H1 (cell line): ENCODE results near the gene CDK5R1. TPM values are rescaled to one million over a fixed set of nuclear protein-coding genes. Genes with fewer than 3 reads are reported as not detected.

Source experiments
- CTCF ChIA-PET: fragments of 300-600 bp; sonication (Branson Sonifier 250); formaldehyde crosslinking; loops from one replicate; lab custom pipeline; 2021; ENCODE audit not compliant: partially characterized antibody; lab: Charles Lee
- POLR2A ChIA-PET: fragments of 300-600 bp; sonication (Branson Sonifier 250); formaldehyde crosslinking; loops from one replicate; lab custom pipeline; 2021; ENCODE audit warnings: inconsistent platforms; ENCODE audit not compliant: partially characterized antibody; lab: Charles Lee
- DNase-seq, 2 experiments: peaks; one replicate each; pipeline versions ENCODE4 v3.0.0 to v3.0.0-alpha.2; 2010 to 2022; ENCODE audit warnings: low spot score in 2 of 2, low read depth in 1 of 2, mixed read lengths in 1 of 2
- FAIRE-seq: peaks from 2 replicates; lab custom pipeline; 2011; peaks lifted over from hg19 to GRCh38; lab: Jason Lieb, UNC
- H2AFZ ChIP-seq: 2 replicates; pipeline ENCODE4 v1.8.1; 2012; ENCODE audit warnings: low read length, inconsistent platforms
- H2AK5ac ChIP-seq: 2 replicates; pipeline ENCODE4 v1.6.1; 2013; ENCODE audit warnings: low read depth, low read length
- H2BK120ac ChIP-seq: replicated peaks from 2 replicates; pipeline ENCODE3; 2013; ENCODE audit warnings: low read depth, low read length, inconsistent platforms
- H2BK12ac ChIP-seq: 2 replicates; pipeline ENCODE4 v1.6.1; 2013; ENCODE audit warnings: low read depth, low read length
- H2BK15ac ChIP-seq: 2 replicates; pipeline ENCODE4 v1.6.1; 2013; ENCODE audit warnings: low read length
- H2BK20ac ChIP-seq: 2 replicates; pipeline ENCODE4 v1.6.1; 2013; ENCODE audit warnings: low read length
- H2BK5ac ChIP-seq: 2 replicates; pipeline ENCODE4 v1.6.1; 2013; ENCODE audit warnings: low read depth, low read length
- H3K14ac ChIP-seq: 2 replicates; pipeline ENCODE4 v1.6.1; 2013; ENCODE audit warnings: inconsistent platforms; ENCODE audit not compliant: insufficient read length
- H3K18ac ChIP-seq: 2 replicates; pipeline ENCODE4 v1.6.1; 2013; ENCODE audit warnings: low read length; ENCODE audit errors: extremely low read depth
- H3K23ac ChIP-seq: 2 replicates; pipeline ENCODE4 v1.6.1; 2013; ENCODE audit warnings: inconsistent platforms; ENCODE audit not compliant: insufficient read length
- H3K23me2 ChIP-seq: 2 replicates; pipeline ENCODE4 v1.6.1; 2013; ENCODE audit warnings: low read depth, low read length
- H3K27ac ChIP-seq: 2 replicates; pipeline ENCODE4 v1.6.1; 2011; ENCODE audit warnings: low read depth, low read length, inconsistent platforms
- H3K27me3 ChIP-seq, 4 experiments: replicated peaks in 1 of 4; 1 replicate in 1 of 4; 2 replicates in 3 of 4; pipeline versions ENCODE4 v1.6.1 to v1.8.1; 2011 to 2013; ENCODE audit warnings: low read length in 3 of 4, mild to moderate bottlenecking in 3 of 4, inconsistent platforms in 2 of 4, mixed read lengths in 2 of 4, moderate library complexity in 1 of 4; ENCODE audit not compliant: control insufficient read depth in 3 of 4, insufficient read depth in 3 of 4; ENCODE audit errors: extremely low read depth in 1 of 4
- H3K36me3 ChIP-seq, 4 experiments: 2 replicates each; pipeline versions ENCODE4 v1.6.1 to v1.8.1; 2011 to 2013; ENCODE audit warnings: mild to moderate bottlenecking in 4 of 4, low read length in 3 of 4, moderate library complexity in 2 of 4, control low read depth in 1 of 4, inconsistent platforms in 1 of 4; ENCODE audit not compliant: insufficient read depth in 4 of 4, control insufficient read depth in 2 of 4
- H3K4ac ChIP-seq: replicated peaks from 2 replicates; pipeline ENCODE3; 2013; ENCODE audit warnings: low read length, low read depth, mixed read lengths, inconsistent platforms; ENCODE audit not compliant: insufficient read length
- H3K4me1 ChIP-seq, 4 experiments: replicated peaks in 1 of 4; 1 replicate in 1 of 4; 2 replicates in 3 of 4; pipeline versions ENCODE4 v1.6.1 to v1.8.1; 2011 to 2013; ENCODE audit warnings: low read length in 3 of 4, inconsistent platforms in 2 of 4, mixed read lengths in 1 of 4; ENCODE audit not compliant: insufficient read depth in 4 of 4, control insufficient read depth in 3 of 4
- H3K4me2 ChIP-seq, 2 experiments: 2 replicates each; pipeline versions ENCODE4 v1.6.1 to v1.8.1; 2011 to 2013; ENCODE audit warnings: low read depth in 2 of 2, low read length in 2 of 2, control low read depth in 1 of 2, inconsistent platforms in 1 of 2, mild to moderate bottlenecking in 1 of 2; ENCODE audit not compliant: insufficient read depth in 1 of 2
- H3K4me3 ChIP-seq, 4 experiments: fragments of 200-600, 300-600 bp in 1 of 4; sonication (generic), shearing (Covaris generic), sonication (Bioruptor Twin) in 1 of 4; 2 replicates each; pipeline versions ENCODE4 v1.5.1 to v1.8.1; 2011 to 2016; ENCODE audit warnings: low read length in 4 of 4, low read depth in 3 of 4, control low read depth in 2 of 4, inconsistent platforms in 2 of 4, mild to moderate bottlenecking in 2 of 4, mixed read lengths in 1 of 4, moderate library complexity in 1 of 4; ENCODE audit not compliant: insufficient read depth in 2 of 4; ENCODE audit errors: extremely low read depth in 1 of 4
- H3K56ac ChIP-seq: replicated peaks from 2 replicates; pipeline ENCODE3; 2013; ENCODE audit warnings: low read depth, mild to moderate bottlenecking, mixed read lengths, low read length, inconsistent platforms; ENCODE audit not compliant: insufficient read length
- H3K79me1 ChIP-seq: 2 replicates; pipeline ENCODE4 v1.6.1; 2013; ENCODE audit warnings: low read depth, low read length, control low read depth
- H3K79me2 ChIP-seq, 2 experiments: 2 replicates each; pipeline versions ENCODE4 v1.6.1 to v1.8.1; 2012 to 2013; ENCODE audit warnings: low read length in 2 of 2, mild to moderate bottlenecking in 2 of 2, inconsistent platforms in 1 of 2; ENCODE audit not compliant: insufficient read depth in 2 of 2, control insufficient read depth in 1 of 2
- H3K9ac ChIP-seq, 4 experiments: replicated peaks in 1 of 4; 1 replicate in 1 of 4; 2 replicates in 3 of 4; pipeline versions ENCODE4 v1.6.1 to v1.8.1; 2011 to 2013; ENCODE audit warnings: low read depth in 3 of 4, low read length in 3 of 4, control low read depth in 2 of 4, mild to moderate bottlenecking in 2 of 4, moderate library complexity in 2 of 4, inconsistent platforms in 1 of 4; ENCODE audit errors: extremely low read depth in 1 of 4
- H3K9me3 ChIP-seq, 2 experiments: 2 replicates each; pipeline versions ENCODE4 v1.6.1 to v1.8.1; 2012 to 2013; ENCODE audit warnings: mild to moderate bottlenecking in 2 of 2, moderate library complexity in 2 of 2, control low read depth in 1 of 2, inconsistent platforms in 1 of 2, low read depth in 1 of 2, low read length in 1 of 2, mixed read lengths in 1 of 2; ENCODE audit not compliant: insufficient read depth in 2 of 2
- H4K20me1 ChIP-seq, 2 experiments: replicated peaks in 1 of 2; 2 replicates each; pipeline versions ENCODE3 to v1.8.1; 2011 to 2013; ENCODE audit warnings: inconsistent platforms in 2 of 2, low read length in 2 of 2, mild to moderate bottlenecking in 1 of 2; ENCODE audit not compliant: insufficient read depth in 2 of 2, control insufficient read depth in 1 of 2
- H4K5ac ChIP-seq: 2 replicates; pipeline ENCODE4 v1.6.1; 2013; ENCODE audit warnings: low read length, low read depth, mixed read lengths, inconsistent platforms; ENCODE audit not compliant: insufficient read length
- H4K8ac ChIP-seq: 2 replicates; pipeline ENCODE4 v1.8.0; 2013; ENCODE audit warnings: mild to moderate bottlenecking, moderate library complexity, low read length, inconsistent platforms; ENCODE audit not compliant: insufficient read depth; ENCODE audit errors: extremely low read depth
- H4K91ac ChIP-seq: replicated peaks from 2 replicates; pipeline ENCODE3; 2013; ENCODE audit warnings: low read length, mixed read lengths, inconsistent platforms; ENCODE audit not compliant: insufficient read length
- FOSL1 ChIP-seq: IDR thresholded peaks from 2 replicates; pipeline ENCODE4 v1.6.1; 2011; ENCODE audit warnings: mild to moderate bottlenecking, low read depth, low read length, moderate library complexity; ENCODE audit not compliant: insufficient read depth
- KDM4A ChIP-seq: IDR thresholded peaks from one replicate; pipeline ENCODE4 v1.7.1; 2012; ENCODE audit warnings: low read depth, mild to moderate bottlenecking, moderate library complexity, low read length, inconsistent platforms; ENCODE audit not compliant: severe bottlenecking
- MAX ChIP-seq: IDR thresholded peaks from 2 replicates; pipeline ENCODE4 v1.6.1; 2012; ENCODE audit warnings: inconsistent platforms
- POLR2A ChIP-seq, 2 experiments: IDR thresholded peaks; 1 replicate in 1 of 2; 2 replicates in 1 of 2; pipeline ENCODE4 v1.6.1; 2011; ENCODE audit warnings: low read depth in 2 of 2, low read length in 2 of 2, mild to moderate bottlenecking in 2 of 2; ENCODE audit errors: control extremely low read depth in 1 of 2
- SP2 ChIP-seq: IDR thresholded peaks from 2 replicates; pipeline ENCODE4 v1.6.1; 2012; ENCODE audit warnings: mild to moderate bottlenecking, low read length, inconsistent platforms
- TAF7 ChIP-seq: optimal IDR thresholded peaks from 2 replicates; pipeline ENCODE3; 2011; ENCODE audit warnings: low read depth, mild to moderate bottlenecking, inconsistent platforms, low read length, moderate library complexity, borderline replicate concordance
- TBP ChIP-seq: IDR thresholded peaks from 2 replicates; pipeline ENCODE4 v1.6.1; 2011; ENCODE audit warnings: low read depth, low read length, improper control_type of control experiment
- WGBS, 2 experiments: shearing (Covaris generic) in 1 of 2; methylation state at CpG; one replicate each; pipeline versions ENCODE4 v1.1.6 to v1.1.7; 2013 to 2015; ENCODE audit warnings: low lambda C conversion rate in 2 of 2, mixed read lengths in 2 of 2, inconsistent platforms in 1 of 2, low coverage in 1 of 2, missing lambda C conversion rate in 1 of 2; ENCODE audit not compliant: insufficient replicate concordance in 2 of 2, insufficient coverage in 1 of 2, insufficient read length in 1 of 2; ENCODE audit errors: extremely low coverage in 1 of 2, missing lambda C conversion rate in 1 of 2; 5-methylcytosine and 5-hydroxymethylcytosine counted together
- polyA plus RNA-seq, 7 experiments: library from polyadenylated mRNA; depleted of rRNA in 3 of 7; stranded (reverse) in 5 of 7; unstranded in 2 of 7; fragments of >200 nt in 5 of 7; fragments of 200-250 nt in 2 of 7; gene quantifications; 1 replicate in 5 of 7; 2 replicates in 1 of 7; 4 replicates in 1 of 7; pipeline versions ENCODE4 v1.2.1 to v1.2.3, GENCODE V29; 2011 to 2013; ENCODE audit warnings: missing spikeins in 2 of 7, mixed read lengths in 2 of 7
- total RNA-seq: library from RNA; stranded (reverse); fragmentation: NEBNext Ultra II Directional; extraction: Animal tissue kit (Norgen Biotek cat#: 25700); gene quantifications from 2 replicates; pipeline ENCODE4 v1.2.1, GENCODE V29; 2021

Gene CDK5R1
- total and polyA plus RNA-seq, 2 of the 8 experiments (the other 6 are each of a cell fraction or from before 2014, with no cell fraction given), result 2.7 to 9.9 TPM

- WGBS, 2 experiments, result 91% methylated on average over 16 of the region's 16 CpGs; no CpG with 5 or more reads in 1 of the 2 experiments
- Histone ChIP-seq H3K4me2 (peak overlapping the region; percentile 91 to 93), H3K27ac (no peak overlapping the region)
Measured at GRCh38 chr17:32488177-32488542, 1.4 kb downstream of the CDK5R1 start.

More at GRCh38 chr17:32488177-32488542, 1.4 kb downstream of the CDK5R1 start:
- peak overlapping the region; percentile 51 to 74 (median 62) for H3K4me3 ChIP-seq
- no peak for FAIRE-seq
- no peak overlapping the region for H2AFZ ChIP-seq
- H3K79me1 ChIP-seq, result peaks cover 12% of the 10 kb centered on the region
- H3K56ac ChIP-seq, result no peak overlapping the region
- TF ChIP-seq TAF7, result no peak
- TF ChIP-seq FOSL1, result no peak
- TF ChIP-seq MAX, result no peak
- TF ChIP-seq SP2, result no peak
- TF ChIP-seq POLR2A (IDR thresholded peaks at IDR 0.05; ENCODE audit: control extremely low read depth in 1 of 2, low read depth in 2 of 2, low read length in 2 of 2), result no peak
- TF ChIP-seq KDM4A, result no peak
- no peak for TF ChIP-seq TBP
- TF ChIP-seq, all 59 proteins: peak for 0
- no peak for DNase-seq
- ChIA-PET POLR2A (interaction anchor here (1.0 to 5.4 kb wide), 4 partner anchors 10 to 44 kb away, joined by 5 to 35 read pairs (median 11); partner anchors contain the start of gene PSMD11), CTCF (interaction anchor here (0.9 to 2.6 kb wide), 4 partner anchors 10 to 29 kb away, joined by 4 to 8 read pairs (median 6); no protein-coding TSS in a partner anchor)
- no peaks in the 10 kb centered on the region; a peak in 2 of 7 replicates for H3K27me3 ChIP-seq
- no peak overlapping the region for H4K8ac ChIP-seq
- H3K36me3 ChIP-seq, result peaks cover 0 to 13% (median 4%) of the 10 kb centered on the region in 4 experiments; a peak in 3 of 8 replicates
- H2AK5ac ChIP-seq, result 0 out of 2 replicates have a peak overlapping the region, but pooled peaks have one; percentile 67
- H4K5ac ChIP-seq, result no peak overlapping the region
- H3K14ac ChIP-seq, result no peak overlapping the region
- no peak overlapping the region for H2BK20ac ChIP-seq
- H3K9me3 ChIP-seq, result no peaks in the 10 kb centered on the region
- no peak overlapping the region for H4K91ac ChIP-seq
- peaks cover 0 to 27% of the 10 kb centered on the region in 2 experiments; a peak in 2 of 4 replicates for H3K79me2 ChIP-seq
- peaks cover 8 to 45% (median 26%) of the 10 kb centered on the region in 4 experiments for H3K4me1 ChIP-seq
- no peak overlapping the region for H3K23ac ChIP-seq
- H3K23me2 ChIP-seq, result peaks cover 8% of the 10 kb centered on the region
- H2BK5ac ChIP-seq, result no peak overlapping the region
- 0 out of 2 replicates have a peak overlapping the region, but pooled peaks have one; percentile 67 for H2BK15ac ChIP-seq
- H4K20me1 ChIP-seq, result peaks cover 3 to 15% of the 10 kb centered on the region in 2 experiments
- 0 out of 7 replicates have a peak overlapping the region, but pooled peaks of 1 of the 4 experiments have one; percentile 1 for H3K9ac ChIP-seq
- H2BK120ac ChIP-seq, result no peak overlapping the region
- H2BK12ac ChIP-seq, result no peak overlapping the region; the same call in 1 of the 2 replicates
- no peak overlapping the region for H3K18ac ChIP-seq
- H3K4ac ChIP-seq, result no peak overlapping the region
